A549 (cell line): ENCODE data around the gene ZFP36L1. TPM values are rescaled to one million over a fixed set of nuclear protein-coding genes. Genes with fewer than 3 reads are reported as not detected.

ENCODE experiments used
- ATAC-seq, 2 experiments: fragments of 200-7000 bp in 1 of 2; fragments of >200 bp in 1 of 2; cut with Nextera tagmentation in 1 of 2; cut with Tn5 transposase in 1 of 2; 3 replicates each; pipeline versions ENCODE4 v1.8.0 to v1.9.1; 2018 to 2020; ENCODE audit warnings: mild to moderate bottlenecking in 1 of 2, moderate library complexity in 1 of 2
- CTCF ChIA-PET: fragments of 300-600 bp; sonication (Branson Sonifier 250); formaldehyde crosslinking; extraction: SDS; loops from one replicate; lab custom pipeline; 2021; ENCODE audit warnings: antibody characterized with exemption, inconsistent platforms; lab: Yijun Ruan, JAX
- POLR2A ChIA-PET: fragments of 350-600 bp; formaldehyde crosslinking; extraction: SDS; loops from one replicate; lab custom pipeline; 2021; ENCODE audit warnings: antibody characterized with exemption, inconsistent platforms; lab: Yijun Ruan, JAX
- DNase-seq, 2 experiments: peaks; one replicate each; pipeline versions ENCODE4 v3.0.0 to v3.0.0-alpha.2; 2011 to 2016; ENCODE audit warnings: low read depth in 1 of 2, low spot score in 1 of 2
- FAIRE-seq: peaks from 2 replicates; lab custom pipeline; 2011; peaks lifted over from hg19 to GRCh38; lab: Jason Lieb, UNC
- H3K27ac ChIP-seq, 2 experiments: fragments of >200 bp; sonication (Bioruptor Twin); formaldehyde crosslinking; 3 replicates each; pipeline ENCODE4 v1.5.1; 2016 to 2017
- H3K4me1 ChIP-seq: fragments of >200 bp; sonication (Bioruptor Twin); formaldehyde crosslinking; 3 replicates; pipeline ENCODE4 v1.6.1; 2016
- H3K4me2 ChIP-seq: fragments of >200 bp; sonication (Bioruptor Twin); formaldehyde crosslinking; 3 replicates; pipeline ENCODE4 v1.6.1; 2016
- H3K4me3 ChIP-seq: fragments of >200 bp; sonication (Bioruptor Twin); formaldehyde crosslinking; 3 replicates; pipeline ENCODE4 v1.5.1; 2016
- H3K9me3 ChIP-seq: fragments of >200 bp; sonication (Bioruptor Twin); formaldehyde crosslinking; 3 replicates; pipeline ENCODE4 v1.6.1; 2016
- BHLHE40 ChIP-seq: IDR thresholded peaks from 2 replicates; pipeline ENCODE4 v1.6.1; 2012; ENCODE audit warnings: low read depth, low read length, inconsistent platforms
- CBX2 ChIP-seq: fragments of 200-600 bp; sonication (generic); IDR thresholded peaks from 2 replicates; pipeline ENCODE4 v1.6.1; 2016; ENCODE audit warnings: low read depth, mild to moderate bottlenecking, borderline replicate concordance
- CBX8 ChIP-seq: fragments of 200-600 bp; sonication (generic); IDR thresholded peaks from 2 replicates; pipeline ENCODE4 v1.6.1; 2016
- CEBPB ChIP-seq, 2 experiments: fragments of >200 bp in 1 of 2; sonication (Bioruptor Twin) in 1 of 2; formaldehyde crosslinking in 1 of 2; IDR thresholded peaks; 2 replicates each; pipeline ENCODE4 v1.6.1; 2012 to 2016
- EP300 ChIP-seq, 2 experiments: fragments of >200 bp; sonication (Bioruptor Twin); formaldehyde crosslinking; IDR thresholded peaks; 2 replicates in 1 of 2; 3 replicates in 1 of 2; pipeline ENCODE4 v1.6.1; 2016 to 2017
- FOSB ChIP-seq: fragments of 250-450 bp; sonication (Bioruptor Pico); IDR thresholded peaks from 2 replicates; pipeline ENCODE4 v1.5.0; 2020; ENCODE audit warnings: mild to moderate bottlenecking, moderate library complexity
- GATA3 ChIP-seq: IDR thresholded peaks from 2 replicates; pipeline ENCODE4 v1.6.1; 2012; ENCODE audit warnings: borderline replicate concordance
- HDAC2 ChIP-seq: fragments of 200-600 bp; sonication (generic); IDR thresholded peaks from 2 replicates; pipeline ENCODE4 v1.6.1; 2016
- KDM1A ChIP-seq: fragments of 200-600 bp; sonication (generic); IDR thresholded peaks from 2 replicates; pipeline ENCODE4 v1.6.1; 2016; ENCODE audit warnings: low read depth, mild to moderate bottlenecking
- KDM5A ChIP-seq: fragments of 200-600 bp; sonication (generic); IDR thresholded peaks from 2 replicates; pipeline ENCODE4 v1.6.1; 2016; ENCODE audit warnings: antibody characterized with exemption, mild to moderate bottlenecking
- MAFK ChIP-seq: fragments of 450-650 bp; IDR thresholded peaks from 2 replicates; pipeline ENCODE4 v1.6.1; 2014; ENCODE audit not compliant: partially characterized antibody
- MAZ ChIP-seq: fragments of 150-350 bp; IDR thresholded peaks from 2 replicates; pipeline ENCODE4 v1.6.1; 2014; ENCODE audit warnings: antibody characterized with exemption, low read depth, low read length, borderline replicate concordance
- NFE2L2 ChIP-seq: fragments of 150-350 bp; conservative IDR thresholded peaks from 2 replicates; pipeline ENCODE4 v1.6.1; 2014; ENCODE audit warnings: low read length
- NR3C1 ChIP-seq: fragments of >200 bp; sonication (Bioruptor Twin); formaldehyde crosslinking; IDR thresholded peaks from 3 replicates; pipeline ENCODE4 v1.6.1; 2017
- POLR2A ChIP-seq: IDR thresholded peaks from 2 replicates; pipeline ENCODE4 v1.6.1; 2012; ENCODE audit warnings: mild to moderate bottlenecking, low read length
- POLR2AphosphoS2 ChIP-seq: conservative IDR thresholded peaks from 2 replicates; pipeline ENCODE4 v1.6.1; 2012; ENCODE audit warnings: low read length, improper control_type of control experiment, inconsistent platforms
- RAD21 ChIP-seq, 2 experiments: fragments of >200 bp in 1 of 2; sonication (Bioruptor Twin) in 1 of 2; formaldehyde crosslinking in 1 of 2; IDR thresholded peaks in 1 of 2; conservative IDR thresholded peaks in 1 of 2; 2 replicates in 1 of 2; 3 replicates in 1 of 2; pipeline ENCODE4 v1.6.1; 2012 to 2018; ENCODE audit warnings: inconsistent platforms in 1 of 2
- RARB ChIP-seq: fragments of 250-450 bp; sonication (Bioruptor Pico); IDR thresholded peaks from 2 replicates; pipeline ENCODE4 v1.8.0; 2021; ENCODE audit warnings: mild to moderate bottlenecking, moderate library complexity
- RCOR1 ChIP-seq: fragments of 150-350 bp; IDR thresholded peaks from 2 replicates; pipeline ENCODE4 v1.6.1; 2014; ENCODE audit warnings: antibody characterized with exemption, low read length, low read depth
- RNF2 ChIP-seq: fragments of 200-600 bp; sonication (generic); IDR thresholded peaks from 2 replicates; pipeline ENCODE4 v1.6.1; 2016; ENCODE audit warnings: low read depth, mild to moderate bottlenecking, antibody characterized with exemption, moderate library complexity, borderline replicate concordance
- ZC3H11A ChIP-seq: fragments of 450-650 bp; IDR thresholded peaks from 2 replicates; pipeline ENCODE4 v1.6.1; 2014; ENCODE audit warnings: antibody characterized with exemption, mild to moderate bottlenecking
- ZFP36 ChIP-seq: fragments of 450-650 bp; IDR thresholded peaks from 2 replicates; pipeline ENCODE4 v1.6.1; 2014; ENCODE audit warnings: borderline replicate concordance; ENCODE audit not compliant: partially characterized antibody
- ZSCAN20 ChIP-seq: fragments of 250-450 bp; sonication (Bioruptor Pico); IDR thresholded peaks from 2 replicates; pipeline ENCODE4 v1.8.0; 2022; ENCODE audit warnings: mild to moderate bottlenecking, moderate library complexity
- WGBS: methylation state at CpG from one replicate; pipeline ENCODE4 v1.1.6; 2017; ENCODE audit errors: missing lambda C conversion rate; 5-methylcytosine and 5-hydroxymethylcytosine counted together
- polyA plus RNA-seq, 4 experiments: library from polyadenylated mRNA; depleted of rRNA in 3 of 4; stranded (reverse); fragments of >200 nt; fragmentation: RNase III in 1 of 4; extraction: RNeasy Plus Mini Kit Qiagen cat#74134 plus additional on column Dnase treatment in 1 of 4; gene quantifications; 2 replicates in 3 of 4; 3 replicates in 1 of 4; pipeline ENCODE4 v1.2.3, GENCODE V29; 2011 to 2017
- TF ChIP-seq, protein P1 (sequence below): fragments of 200-600 bp; sonication (generic); IDR thresholded peaks from 2 replicates; pipeline ENCODE4 v1.6.1; 2016; ENCODE audit warnings: antibody characterized with exemption, mild to moderate bottlenecking, moderate library complexity
- TF ChIP-seq, protein P2 (sequence below): IDR thresholded peaks from 2 replicates; pipeline ENCODE4 v1.6.1; 2012; ENCODE audit warnings: low read depth, borderline replicate concordance
- TF ChIP-seq, protein P3 (sequence below): IDR thresholded peaks from 2 replicates; pipeline ENCODE4 v1.6.1; 2012

ZFP36L1 gene
- polyA plus RNA-seq, 2 of the 4 experiments (the other 2 are of a cell fraction), result 76.4 to 114 TPM

DNA sequence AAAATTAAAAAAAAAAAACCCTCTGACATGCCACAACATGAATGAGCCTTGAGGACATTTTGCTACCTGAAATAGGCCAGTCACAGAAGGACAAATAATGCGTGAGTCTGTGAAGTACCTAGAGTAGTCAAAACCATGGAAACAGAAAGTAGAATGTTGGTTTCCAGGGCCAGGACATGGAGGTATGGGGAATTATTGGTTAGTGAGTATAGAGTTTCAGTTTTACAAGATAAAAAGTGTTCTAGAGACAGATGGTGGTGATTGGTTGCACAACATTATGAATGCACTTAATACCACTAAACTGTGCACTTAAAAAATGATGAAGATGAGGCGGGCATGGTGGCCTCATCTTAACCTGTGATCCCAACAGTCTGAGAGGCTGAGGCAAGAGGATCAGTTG, 47.6 kb upstream of the ZFP36L1 start:
- Histone ChIP-seq H3K4me1 (0 out of 3 replicates have a peak, but pooled peaks cover 4% of the 10 kb centered on the region), H3K9me3 (peaks cover 3% of the 10 kb centered on the region; the same call in 1 of the 3 replicates), H3K27ac (no peak overlapping the region)
- FAIRE-seq, result no peak
- no peak for TF ChIP-seq BHLHE40
- TF ChIP-seq, all 56 proteins: peak for 0
- H3K4me2 ChIP-seq, result no peak overlapping the region
- ATAC-seq (no peak), DNase-seq (no peak)
- WGBS, result 92% methylated on average over 2 of the region's 2 CpGs
- ChIA-PET POLR2A (no interaction called here), CTCF (no interaction called here)
- no peak overlapping the region for H3K4me3 ChIP-seq

DNA sequence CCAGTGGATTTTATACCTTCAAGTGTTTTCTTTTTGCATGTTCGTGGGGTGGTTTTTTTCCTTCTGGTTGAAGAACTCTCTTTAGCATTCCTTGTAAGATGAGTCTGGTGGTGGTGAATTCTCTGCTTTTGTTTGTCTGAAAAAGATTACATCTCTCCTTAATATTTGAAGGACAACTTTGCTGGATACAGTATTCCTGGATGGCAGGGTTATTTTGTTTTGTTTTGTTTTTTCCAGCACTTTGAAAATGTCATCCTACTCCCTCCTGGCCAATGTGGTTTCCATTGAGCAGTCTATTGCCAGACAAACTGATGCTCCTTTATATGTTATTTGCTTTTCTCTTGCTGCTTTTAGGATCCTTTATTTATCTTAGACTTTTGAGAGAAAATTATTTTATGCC, 43.2 kb upstream of the ZFP36L1 start:
- WGBS, result 10% methylated on average over 1 of the region's 1 CpG
- FAIRE-seq (no peak), ATAC-seq (no peak), DNase-seq (no peak)
- no peak overlapping the region for H3K4me3 ChIP-seq
- peaks cover 18% of the 10 kb centered on the region; the same call in 2 of the 3 replicates for H3K9me3 ChIP-seq
- no peak overlapping the region for H3K4me2 ChIP-seq
- CTCF ChIA-PET, result interaction anchor here (2.1 kb wide), 1 partner anchor 8 kb away, joined by 7 read pairs; no protein-coding TSS in a partner anchor
- H3K4me1 ChIP-seq, result no peaks in the 10 kb centered on the region
- no peak for TF ChIP-seq RAD21 (conservative IDR thresholded peaks at IDR 0.05 in 1 of 2, IDR thresholded peaks at IDR 0.05 in 1 of 2)
- TF ChIP-seq KDM5A, result no peak
- TF ChIP-seq ZC3H11A, result no peak
- TF ChIP-seq NFE2L2, result no peak
- no peak for TF ChIP-seq HDAC2
- TF ChIP-seq, protein P1, sequence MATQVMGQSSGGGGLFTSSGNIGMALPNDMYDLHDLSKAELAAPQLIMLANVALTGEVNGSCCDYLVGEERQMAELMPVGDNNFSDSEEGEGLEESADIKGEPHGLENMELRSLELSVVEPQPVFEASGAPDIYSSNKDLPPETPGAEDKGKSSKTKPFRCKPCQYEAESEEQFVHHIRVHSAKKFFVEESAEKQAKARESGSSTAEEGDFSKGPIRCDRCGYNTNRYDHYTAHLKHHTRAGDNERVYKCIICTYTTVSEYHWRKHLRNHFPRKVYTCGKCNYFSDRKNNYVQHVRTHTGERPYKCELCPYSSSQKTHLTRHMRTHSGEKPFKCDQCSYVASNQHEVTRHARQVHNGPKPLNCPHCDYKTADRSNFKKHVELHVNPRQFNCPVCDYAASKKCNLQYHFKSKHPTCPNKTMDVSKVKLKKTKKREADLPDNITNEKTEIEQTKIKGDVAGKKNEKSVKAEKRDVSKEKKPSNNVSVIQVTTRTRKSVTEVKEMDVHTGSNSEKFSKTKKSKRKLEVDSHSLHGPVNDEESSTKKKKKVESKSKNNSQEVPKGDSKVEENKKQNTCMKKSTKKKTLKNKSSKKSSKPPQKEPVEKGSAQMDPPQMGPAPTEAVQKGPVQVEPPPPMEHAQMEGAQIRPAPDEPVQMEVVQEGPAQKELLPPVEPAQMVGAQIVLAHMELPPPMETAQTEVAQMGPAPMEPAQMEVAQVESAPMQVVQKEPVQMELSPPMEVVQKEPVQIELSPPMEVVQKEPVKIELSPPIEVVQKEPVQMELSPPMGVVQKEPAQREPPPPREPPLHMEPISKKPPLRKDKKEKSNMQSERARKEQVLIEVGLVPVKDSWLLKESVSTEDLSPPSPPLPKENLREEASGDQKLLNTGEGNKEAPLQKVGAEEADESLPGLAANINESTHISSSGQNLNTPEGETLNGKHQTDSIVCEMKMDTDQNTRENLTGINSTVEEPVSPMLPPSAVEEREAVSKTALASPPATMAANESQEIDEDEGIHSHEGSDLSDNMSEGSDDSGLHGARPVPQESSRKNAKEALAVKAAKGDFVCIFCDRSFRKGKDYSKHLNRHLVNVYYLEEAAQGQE, result no peak
- TF ChIP-seq MAZ, result no peak
- TF ChIP-seq MAFK, result no peak
- TF ChIP-seq CBX2, result no peak
- no peak for TF ChIP-seq POLR2A
- TF ChIP-seq ZSCAN20 (CRISPR knock-in tag), result no peak
- TF ChIP-seq RNF2, result no peak
- TF ChIP-seq NR3C1, result no peak
- no peak for TF ChIP-seq CEBPB (IDR thresholded peaks at IDR 0.05)
- no peak for TF ChIP-seq GATA3
- TF ChIP-seq EP300 (IDR thresholded peaks at IDR 0.05), result no peak
- TF ChIP-seq RCOR1, result no peak
- TF ChIP-seq KDM1A, result no peak
- TF ChIP-seq FOSB, result no peak
- POLR2A ChIA-PET, result no interaction called here
- H3K27ac ChIP-seq, result no peak overlapping the region

DNA sequence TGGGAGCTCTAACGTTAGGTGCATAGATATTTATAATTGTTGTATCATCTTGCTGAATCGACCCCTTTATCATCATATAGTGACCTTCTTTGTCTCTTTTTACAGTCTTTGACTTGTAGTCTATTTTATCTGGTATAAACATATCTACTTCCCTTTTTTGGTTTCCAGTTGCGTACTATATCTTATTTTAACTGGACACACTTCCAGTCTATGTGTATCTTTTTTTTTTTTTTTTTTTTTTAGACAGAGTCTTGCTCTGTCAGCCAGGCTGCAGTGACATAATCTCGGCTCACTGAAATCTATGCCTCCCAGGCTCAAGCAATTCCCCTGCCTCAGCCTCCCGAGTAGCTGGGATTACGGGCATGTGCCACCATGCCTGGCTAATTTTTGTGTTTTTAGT, 41.9 kb upstream of the ZFP36L1 start:
- ChIA-PET CTCF (interaction anchor here (2.1 to 2.5 kb wide), 2 partner anchors 9 kb away, joined by 7 to 9 read pairs; no protein-coding TSS in a partner anchor), POLR2A (no interaction called here)
- no peak overlapping the region for H3K4me2 ChIP-seq
- no peaks in the 10 kb centered on the region for H3K4me1 ChIP-seq
- H3K4me3 ChIP-seq, result no peak overlapping the region
- H3K27ac ChIP-seq, result no peak overlapping the region
- DNase-seq (no peak), ATAC-seq (no peak)
- no peak for TF ChIP-seq MAFK
- TF ChIP-seq CBX2, result no peak
- TF ChIP-seq NFE2L2, result no peak
- TF ChIP-seq HDAC2, result no peak
- TF ChIP-seq, protein P2, sequence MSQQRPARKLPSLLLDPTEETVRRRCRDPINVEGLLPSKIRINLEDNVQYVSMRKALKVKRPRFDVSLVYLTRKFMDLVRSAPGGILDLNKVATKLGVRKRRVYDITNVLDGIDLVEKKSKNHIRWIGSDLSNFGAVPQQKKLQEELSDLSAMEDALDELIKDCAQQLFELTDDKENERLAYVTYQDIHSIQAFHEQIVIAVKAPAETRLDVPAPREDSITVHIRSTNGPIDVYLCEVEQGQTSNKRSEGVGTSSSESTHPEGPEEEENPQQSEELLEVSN, result no peak
- TF ChIP-seq ZFP36, result no peak
- TF ChIP-seq RARB (CRISPR knock-in tag), result no peak
- no peak for TF ChIP-seq POLR2AphosphoS2
- no peak for TF ChIP-seq RCOR1
- TF ChIP-seq FOSB, result no peak
- TF ChIP-seq, protein P3, sequence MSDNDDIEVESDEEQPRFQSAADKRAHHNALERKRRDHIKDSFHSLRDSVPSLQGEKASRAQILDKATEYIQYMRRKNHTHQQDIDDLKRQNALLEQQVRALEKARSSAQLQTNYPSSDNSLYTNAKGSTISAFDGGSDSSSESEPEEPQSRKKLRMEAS, result no peak
- TF ChIP-seq CBX8, result no peak
- TF ChIP-seq, all 56 proteins: peak for 0
- no peak for FAIRE-seq
- WGBS, result 51% methylated on average over 6 of the region's 6 CpGs
- H3K9me3 ChIP-seq, result peaks cover 25% of the 10 kb centered on the region; the same call in 2 of the 3 replicates
